Measurements from ENCODE around the gene MIPOL1. TPM values are rescaled to one million over a fixed set of nuclear protein-coding genes. Genes with fewer than 3 reads are reported as not detected.

MIPOL1 gene
- total and polyA plus RNA-seq, 2 of the 13 experiments (the other 11 are each of a cell fraction or from before 2014, with no cell fraction given), result 8.6 to 34.2 TPM

DNA sequence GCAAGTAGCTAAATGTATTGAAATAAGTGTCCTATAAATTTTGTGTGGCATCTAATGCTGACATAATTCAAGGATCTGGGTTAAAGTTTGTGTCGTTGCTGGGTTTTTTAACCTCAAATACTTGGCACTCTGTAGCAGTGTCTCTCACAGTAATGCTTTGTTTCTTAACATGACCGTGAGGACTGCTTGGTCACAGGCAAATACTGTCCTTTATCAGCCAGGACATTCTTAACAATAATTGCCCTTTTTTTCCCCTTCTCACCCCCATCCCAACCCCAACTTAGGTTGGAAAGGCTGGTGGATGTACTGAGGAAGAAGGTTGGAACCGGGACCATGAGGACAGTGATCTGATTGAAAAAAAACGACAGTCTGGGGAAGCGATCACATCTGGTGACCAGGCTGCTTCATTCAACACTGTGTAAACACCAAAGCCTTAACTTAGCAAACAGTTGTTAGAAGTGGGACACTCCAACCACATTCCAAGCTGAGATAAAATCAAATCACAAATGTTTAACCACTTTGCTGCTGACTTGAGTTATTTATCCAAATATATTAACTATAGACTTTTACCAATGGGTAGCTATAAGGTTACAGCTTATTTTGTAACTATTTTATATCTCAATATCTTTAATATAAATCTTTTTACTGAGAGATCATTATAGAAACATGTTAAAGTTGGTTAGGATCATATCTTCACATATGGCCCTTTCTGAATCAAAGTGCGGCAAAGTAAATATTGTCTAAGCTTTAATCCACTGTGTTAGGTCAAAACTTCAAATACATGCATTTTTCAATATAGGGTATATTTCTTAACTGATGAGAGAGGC lies 349.1 kb downstream of the MIPOL1 start (continued):
- TF ChIP-seq MEIS1 (CRISPR knock-in tag; IDR thresholded peaks at IDR 0.05; ENCODE audit: borderline replicate concordance), result no peak
- TF ChIP-seq ZNF629 (CRISPR knock-in tag; conservative IDR thresholded peaks at IDR 0.05), result peak; percentile 79
- TF ChIP-seq ZNF24 (IDR thresholded peaks at IDR 0.05), result peak; percentile 59
- TF ChIP-seq JUND (CRISPR knock-in tag; IDR thresholded peaks at IDR 0.05), result peak; percentile 63
- peak; percentile 100 for TF ChIP-seq GFI1 (CRISPR knock-in tag; IDR thresholded peaks at IDR 0.05; ENCODE audit: borderline replicate concordance)
- no peak for TF ChIP-seq ZFP41 (CRISPR knock-in tag; IDR thresholded peaks at IDR 0.05; ENCODE audit: borderline replicate concordance)
- TF ChIP-seq ZNF383 (CRISPR knock-in tag; IDR thresholded peaks at IDR 0.05; ENCODE audit: borderline replicate concordance), result no peak
- TF ChIP-seq ZNF790 (CRISPR knock-in tag; IDR thresholded peaks at IDR 0.05; ENCODE audit: borderline replicate concordance), result no peak
- peak; percentile 76; the same call in 1 of the 2 replicates for TF ChIP-seq TMF1 (CRISPR knock-in tag; IDR thresholded peaks at IDR 0.05; ENCODE audit: low read depth)
- TF ChIP-seq SRF (IDR thresholded peaks at IDR 0.05; ENCODE audit: low read depth, low read length), result peak; percentile 0; the same call in 1 of the 2 replicates
- TF ChIP-seq HOXD1 (CRISPR knock-in tag; IDR thresholded peaks at IDR 0.05), result peak; percentile 98
- TF ChIP-seq NFATC3 (CRISPR knock-in tag; IDR thresholded peaks at IDR 0.05), result no peak
- no peak for TF ChIP-seq TBP (CRISPR knock-in tag; IDR thresholded peaks at IDR 0.05)
- peak; percentile 31; the same call in 1 of the 2 replicates for TF ChIP-seq KDM5A (IDR thresholded peaks at IDR 0.05; ENCODE audit: borderline replicate concordance, low read length)
- no peak for TF ChIP-seq ZNF674 (CRISPR knock-in tag; IDR thresholded peaks at IDR 0.05; ENCODE audit: low read depth)
- TF ChIP-seq ZNF556 (CRISPR knock-in tag; IDR thresholded peaks at IDR 0.05; ENCODE audit: borderline replicate concordance), result peak; percentile 97; the same call in 1 of the 2 replicates
- TF ChIP-seq ZNF207 (IDR thresholded peaks at IDR 0.05; ENCODE audit: borderline replicate concordance), result no peak
- TF ChIP-seq HOXA9 (CRISPR knock-in tag; IDR thresholded peaks at IDR 0.05; ENCODE audit: borderline replicate concordance), result no peak
- no peak for TF ChIP-seq ZNF232 (CRISPR knock-in tag; IDR thresholded peaks at IDR 0.05; ENCODE audit: borderline replicate concordance)
- TF ChIP-seq ZNF10 (CRISPR knock-in tag; IDR thresholded peaks at IDR 0.05; ENCODE audit: borderline replicate concordance, low read depth), result no peak
- no peak for TF ChIP-seq TCF12 (IDR thresholded peaks at IDR 0.05)
- TF ChIP-seq TCF12 (CRISPR knock-in tag; IDR thresholded peaks at IDR 0.05), result peak; percentile 93; the same call in 1 of the 2 replicates
- TF ChIP-seq ZNF781 (CRISPR knock-in tag; IDR thresholded peaks at IDR 0.05; ENCODE audit: borderline replicate concordance, not compliant biosample characterization), result no peak
- peak; percentile 90 for TF ChIP-seq NAIF1 (CRISPR knock-in tag; IDR thresholded peaks at IDR 0.05; ENCODE audit: borderline replicate concordance)
- TF ChIP-seq RXRA (CRISPR knock-in tag; IDR thresholded peaks at IDR 0.05), result no peak; the same call in 1 of the 2 replicates
- TF ChIP-seq NFE2L2 (IDR thresholded peaks at IDR 0.05; ENCODE audit: low read length), result 0 out of 2 replicates have a peak, but pooled peaks have one; percentile 25
- TF ChIP-seq ZNF75D (CRISPR knock-in tag; IDR thresholded peaks at IDR 0.05; ENCODE audit: borderline replicate concordance), result no peak
- no peak; the same call in 1 of the 2 replicates for TF ChIP-seq TRIM24 (CRISPR knock-in tag; IDR thresholded peaks at IDR 0.05)
- peak; percentile 83; the same call in 1 of the 2 replicates for TF ChIP-seq ZNF274 (CRISPR knock-in tag; IDR thresholded peaks at IDR 0.05)
- TF ChIP-seq ZNF235 (CRISPR knock-in tag; IDR thresholded peaks at IDR 0.05; ENCODE audit: borderline replicate concordance), result no peak
- no peak for TF ChIP-seq CHD2 (IDR thresholded peaks at IDR 0.05; ENCODE audit: low read depth, low read length)
- peak; percentile 99 for TF ChIP-seq NKX3-1 (CRISPR knock-in tag; IDR thresholded peaks at IDR 0.05)
